ENCODE results near the gene MINDY2. TPM values are rescaled to one million over a fixed set of nuclear protein-coding genes. Genes with fewer than 3 reads are reported as not detected.

The MINDY2 gene
- total RNA-seq, 4 donors from 2014 or later = 10.4 to 36.6 (median 17.0) TPM

- no peak for DNase-seq (ENCODE audit: low spot score)
- no peak for TF ChIP-seq CTCF (IDR thresholded peaks at IDR 0.05)
- ATAC-seq (ENCODE audit: low FRiP score) = no peak
Measured at GRCh38 chr15:58908550-58909309, 137.6 kb downstream of the MINDY2 start.

GRCh38 chr15:58909616-58910015 is 138.5 kb downstream of the MINDY2 start:
- TF ChIP-seq CTCF (IDR thresholded peaks at IDR 0.05) = no peak
- ATAC-seq (ENCODE audit: low FRiP score) (no peak), DNase-seq (ENCODE audit: low spot score) (no peak)

- DNase-seq (ENCODE audit: low spot score) = no peak
- no peak for ATAC-seq (ENCODE audit: low FRiP score)
- TF ChIP-seq CTCF (IDR thresholded peaks at IDR 0.05) = no peak
Measured at GRCh38 chr15:58910456-58910855, 139.4 kb downstream of the MINDY2 start.

Small RNA genes lying within 50 kb of the gene (small RNA-seq; reads per million reads assigned to genes)
- not detected for gene RF00012
- not detected for gene ZNF444P1

Other genes with a start within 250 kb of the MINDY2 start
- gene ADAM10, start 21.6 kb upstream of the MINDY2 start, total RNA-seq = 100 to 1,000 TPM in 1 of 4 donors, 10 to 100 TPM in 3; 51.6 to 111 (median 63.3) TPM
- 100 to 1,000 TPM in 3 of 4 donors, 10 to 100 TPM in 1; 95.9 to 157 (median 123) TPM for gene SLTM, start 162.4 kb downstream of the MINDY2 start, total RNA-seq
- gene RNF111, start 216.4 kb downstream of the MINDY2 start, total RNA-seq = 10 to 100 TPM; 15.4 to 28.7 (median 24.1) TPM

All from omental fat pad (tissue), 4 donors.